Measurements from ENCODE around the gene ATP10B.
A peak's percentile ranks its signal among the peaks of the same experiment; 100 is the strongest.
"Not testable (repeated sequence)": the region's sequence is repeated elsewhere in the genome, so short reads cannot be mapped to it uniquely, and the experiment has no call there.

The ATP10B gene

GRCh38 chr5:160852049-160852448, at the start of gene ATP10B:
ATP10B (minus strand) TSS chr5:160852211; CDS start chr5:160688074, 164,137 bp downstream.
- H3K27ac ChIP-seq: no peak within 1 kb of the TSS
- no peak within 1 kb of the TSS for H3K4me3 ChIP-seq
- no peak for TF ChIP-seq Cebpa-rat (IDR thresholded peaks at IDR 0.05)
- no peaks in the 10 kb centered on the region for H3K27me3 ChIP-seq
- H3K9ac ChIP-seq: no peak within 1 kb of the TSS
- H4K20me1 ChIP-seq: no peaks in the 10 kb centered on the region
- no peaks in the 10 kb centered on the region for H3K9me3 ChIP-seq (replicated peaks in 1 of 11)
- H3K4me1 ChIP-seq: peaks cover 0 to 3% (median 0%) of the 10 kb centered on the region in 10 experiments; a peak in 1 of 20 replicates
- no peak within 1 kb of the TSS for H3K4me2 ChIP-seq
- no peaks in the 10 kb centered on the region for H3K36me3 ChIP-seq

- Histone ChIP-seq H3K4me1 (no peaks in the 10 kb centered on the region), H3K27me3 (no peaks in the 10 kb centered on the region), H4K20me1 (no peaks in the 10 kb centered on the region), H3K9me3 (replicated peaks in 1 of 11) (no peaks in the 10 kb centered on the region), H3K27ac (no peak overlapping the region), H3K36me3 (no peaks in the 10 kb centered on the region), H3K4me3 (no peak overlapping the region), H3K9ac (no peak overlapping the region), H3K4me2 (no peak overlapping the region)
- no peak for TF ChIP-seq Cebpa-rat (IDR thresholded peaks at IDR 0.05)
These were observed 49.6 kb upstream of the ATP10B start for GRCh38 chr5:160901656-160902055.

- no peak overlapping the region for H3K9ac ChIP-seq
- H3K4me2 ChIP-seq: no peak overlapping the region
- no peak overlapping the region for H3K4me3 ChIP-seq
- H3K4me1 ChIP-seq: no peaks in the 10 kb centered on the region
- no peaks in the 10 kb centered on the region for H3K9me3 ChIP-seq (replicated peaks in 1 of 11)
- no peaks in the 10 kb centered on the region for H3K27me3 ChIP-seq
- H3K36me3 ChIP-seq: no peaks in the 10 kb centered on the region
- no peak for TF ChIP-seq Cebpa-rat (IDR thresholded peaks at IDR 0.05)
- no peaks in the 10 kb centered on the region for H4K20me1 ChIP-seq
- H3K27ac ChIP-seq: no peak overlapping the region
These were observed 47.7 kb upstream of the ATP10B start for GRCh38 chr5:160899735-160900134.

GRCh38 chr5:160893180-160893964, 41.4 kb upstream of the ATP10B start:
- not testable (repeated sequence) for H3K9ac ChIP-seq; H3K4me3 ChIP-seq; H3K27ac ChIP-seq; H3K4me1 ChIP-seq; H3K27me3 ChIP-seq; H3K4me2 ChIP-seq; H4K20me1 ChIP-seq; H3K9me3 ChIP-seq (replicated peaks in 1 of 11); H3K36me3 ChIP-seq

GRCh38 chr5:160887780-160888179, 35.8 kb upstream of the ATP10B start:
- Histone ChIP-seq H3K4me1 (no peaks in the 10 kb centered on the region), H4K20me1 (no peaks in the 10 kb centered on the region)

GRCh38 chr5:160873560-160874200, 21.7 kb upstream of the ATP10B start:
- H3K27ac ChIP-seq; H3K9ac ChIP-seq; H3K27me3 ChIP-seq; H3K36me3 ChIP-seq; H4K20me1 ChIP-seq; H3K9me3 ChIP-seq (replicated peaks in 1 of 11); H3K4me1 ChIP-seq; H3K4me2 ChIP-seq; H3K4me3 ChIP-seq: not testable (repeated sequence)

More at GRCh38 chr5:160887780-160888179, 35.8 kb upstream of the ATP10B start:
- no peak for TF ChIP-seq Cebpa-rat (IDR thresholded peaks at IDR 0.05)
- Histone ChIP-seq H3K27me3 (no peaks in the 10 kb centered on the region), H3K4me2 (peak overlapping the region in 1 of 11 experiments; percentile 17; a peak in 1 of 22 replicates), H3K9ac (no peak overlapping the region), H3K27ac (no peak overlapping the region), H3K9me3 (replicated peaks in 1 of 11) (peaks cover 0 to 7% (median 0%) of the 10 kb centered on the region in 11 experiments; a peak in 1 of 22 replicates), H3K36me3 (no peaks in the 10 kb centered on the region), H3K4me3 (no peak overlapping the region)

- H3K4me3 ChIP-seq: no peak overlapping the region
- no peak for TF ChIP-seq Cebpa-rat (IDR thresholded peaks at IDR 0.05)
- no peak overlapping the region for H3K9ac ChIP-seq
- H3K27me3 ChIP-seq: no peaks in the 10 kb centered on the region
- H4K20me1 ChIP-seq: no peaks in the 10 kb centered on the region
- H3K9me3 ChIP-seq (replicated peaks in 1 of 11): no peaks in the 10 kb centered on the region
- H3K27ac ChIP-seq: no peak overlapping the region
- no peak overlapping the region for H3K4me2 ChIP-seq
- no peaks in the 10 kb centered on the region for H3K36me3 ChIP-seq
- no peaks in the 10 kb centered on the region for H3K4me1 ChIP-seq
These were observed 18.0 kb upstream of the ATP10B start for GRCh38 chr5:160869989-160870521.

GRCh38 chr5:160867976-160868375, 16.0 kb upstream of the ATP10B start:
- no peaks in the 10 kb centered on the region for H4K20me1 ChIP-seq
- H3K4me3 ChIP-seq: no peak overlapping the region
- no peaks in the 10 kb centered on the region for H3K36me3 ChIP-seq
- no peaks in the 10 kb centered on the region for H3K27me3 ChIP-seq
- H3K27ac ChIP-seq: no peak overlapping the region
- no peak for TF ChIP-seq Cebpa-rat (IDR thresholded peaks at IDR 0.05)
- no peak overlapping the region for H3K9ac ChIP-seq
- peaks cover 0 to 4% (median 0%) of the 10 kb centered on the region in 11 experiments; a peak in 2 of 22 replicates for H3K9me3 ChIP-seq (replicated peaks in 1 of 11)
- no peak overlapping the region for H3K4me2 ChIP-seq
- H3K4me1 ChIP-seq: no peaks in the 10 kb centered on the region

GRCh38 chr5:160851451-160851850, 560 bp downstream of the ATP10B start:
- H3K9me3 ChIP-seq (replicated peaks in 1 of 11): no peaks in the 10 kb centered on the region
- no peaks in the 10 kb centered on the region for H3K36me3 ChIP-seq
- peaks cover 0 to 3% (median 0%) of the 10 kb centered on the region in 10 experiments; a peak in 1 of 20 replicates for H3K4me1 ChIP-seq
- H3K27me3 ChIP-seq: no peaks in the 10 kb centered on the region
- no peaks in the 10 kb centered on the region for H4K20me1 ChIP-seq
- H3K27ac ChIP-seq: no peak overlapping the region
- no peak for TF ChIP-seq Cebpa-rat (IDR thresholded peaks at IDR 0.05)
- H3K4me3 ChIP-seq: no peak overlapping the region
- H3K4me2 ChIP-seq: no peak overlapping the region
- H3K9ac ChIP-seq: no peak overlapping the region
